ENCODE results near the gene POGK. TPM values are rescaled to one million over a fixed set of nuclear protein-coding genes. Genes with fewer than 3 reads are reported as not detected.
A peak's percentile ranks its signal among the peaks of the same experiment; 100 is the strongest.
"Not testable (repeated sequence)": the region's sequence is repeated elsewhere in the genome, so short reads cannot be mapped to it uniquely, and the experiment has no call there.

Gene POGK
- total RNA-seq, 1 donor from 2014 or later: 33.0 TPM

GRCh38 chr1:166813508-166814223 lies 25.6 kb upstream of the POGK start:
- H3K27me3 Mint-ChIP-seq (ENCODE audit: unreplicated experiment): peaks cover 27% of the 10 kb centered on the region
- no peaks in the 10 kb centered on the region for H3K4me1 Mint-ChIP-seq (ENCODE audit: unreplicated experiment)
- TF ChIP-seq CTCF (IDR thresholded peaks at IDR 0.05): no peak
- no peak overlapping the region for H3K27ac Mint-ChIP-seq (ENCODE audit: unreplicated experiment)
- no peak overlapping the region for H3K4me3 Mint-ChIP-seq (ENCODE audit: unreplicated experiment)
- H3K9me3 Mint-ChIP-seq (ENCODE audit: unreplicated experiment): no peaks in the 10 kb centered on the region
- no peak for DNase-seq (ENCODE audit: extremely low spot score, unreplicated experiment)
- H3K36me3 Mint-ChIP-seq (ENCODE audit: unreplicated experiment): no peaks in the 10 kb centered on the region

- Mint-ChIP-seq H3K27me3 (ENCODE audit: unreplicated experiment) (peaks cover 22% of the 10 kb centered on the region), H3K4me1 (ENCODE audit: unreplicated experiment) (no peaks in the 10 kb centered on the region), H3K27ac (ENCODE audit: unreplicated experiment) (no peak overlapping the region), H3K9me3 (ENCODE audit: unreplicated experiment) (no peaks in the 10 kb centered on the region), H3K36me3 (ENCODE audit: unreplicated experiment) (no peaks in the 10 kb centered on the region), H3K4me3 (ENCODE audit: unreplicated experiment) (no peak overlapping the region)
- no peak for DNase-seq (ENCODE audit: extremely low spot score, unreplicated experiment)
- no peak for TF ChIP-seq CTCF (IDR thresholded peaks at IDR 0.05)
Measured at GRCh38 chr1:166814611-166815010, 24.7 kb upstream of the POGK start.

GRCh38 chr1:166819974-166820373 lies 19.3 kb upstream of the POGK start:
- peaks cover 6% of the 10 kb centered on the region for H3K9me3 Mint-ChIP-seq (ENCODE audit: unreplicated experiment)
- H3K4me1 Mint-ChIP-seq (ENCODE audit: unreplicated experiment): no peaks in the 10 kb centered on the region
- H3K27me3 Mint-ChIP-seq (ENCODE audit: unreplicated experiment): peaks cover 10% of the 10 kb centered on the region
- DNase-seq (ENCODE audit: extremely low spot score, unreplicated experiment): no peak
- peaks cover 2% of the 10 kb centered on the region for H3K36me3 Mint-ChIP-seq (ENCODE audit: unreplicated experiment)
- H3K27ac Mint-ChIP-seq (ENCODE audit: unreplicated experiment): no peak overlapping the region
- TF ChIP-seq CTCF (IDR thresholded peaks at IDR 0.05): no peak
- H3K4me3 Mint-ChIP-seq (ENCODE audit: unreplicated experiment): no peak overlapping the region

GRCh38 chr1:166822385-166822784 lies 16.9 kb upstream of the POGK start:
- Mint-ChIP-seq H3K9me3 (ENCODE audit: unreplicated experiment) (peaks cover 10% of the 10 kb centered on the region), H3K27me3 (ENCODE audit: unreplicated experiment) (peaks cover 10% of the 10 kb centered on the region), H3K4me1 (ENCODE audit: unreplicated experiment) (no peaks in the 10 kb centered on the region), H3K27ac (ENCODE audit: unreplicated experiment) (no peak overlapping the region), H3K4me3 (ENCODE audit: unreplicated experiment) (no peak overlapping the region), H3K36me3 (ENCODE audit: unreplicated experiment) (peaks cover 2% of the 10 kb centered on the region)
- DNase-seq (ENCODE audit: extremely low spot score, unreplicated experiment): no peak
- TF ChIP-seq CTCF (IDR thresholded peaks at IDR 0.05): peak; percentile 27

- no peak for DNase-seq (ENCODE audit: extremely low spot score, unreplicated experiment)
- Mint-ChIP-seq H3K4me1 (ENCODE audit: unreplicated experiment) (no peaks in the 10 kb centered on the region), H3K27me3 (ENCODE audit: unreplicated experiment) (peaks cover 13% of the 10 kb centered on the region), H3K4me3 (ENCODE audit: unreplicated experiment) (no peak overlapping the region), H3K36me3 (ENCODE audit: unreplicated experiment) (no peaks in the 10 kb centered on the region), H3K9me3 (ENCODE audit: unreplicated experiment) (peaks cover 24% of the 10 kb centered on the region), H3K27ac (ENCODE audit: unreplicated experiment) (no peak overlapping the region)
- TF ChIP-seq CTCF (IDR thresholded peaks at IDR 0.05): no peak
Measured at GRCh38 chr1:166827426-166827825, 11.8 kb upstream of the POGK start.

- peaks cover 24% of the 10 kb centered on the region for H3K9me3 Mint-ChIP-seq (ENCODE audit: unreplicated experiment)
- not testable (repeated sequence) for H3K4me1 Mint-ChIP-seq (ENCODE audit: unreplicated experiment); DNase-seq (ENCODE audit: extremely low spot score, unreplicated experiment); H3K27ac Mint-ChIP-seq (ENCODE audit: unreplicated experiment); H3K4me3 Mint-ChIP-seq (ENCODE audit: unreplicated experiment); H3K36me3 Mint-ChIP-seq (ENCODE audit: unreplicated experiment)
- H3K27me3 Mint-ChIP-seq (ENCODE audit: unreplicated experiment): peaks cover 31% of the 10 kb centered on the region
Measured at GRCh38 chr1:166829762-166830161, 9.5 kb upstream of the POGK start.
